HT1080 (cell line): Measurements from ENCODE around the gene TBC1D16. TPM values are rescaled to one million over a fixed set of nuclear protein-coding genes. Genes with fewer than 3 reads are reported as not detected.
"Not testable (repeated sequence)": the region's sequence is repeated elsewhere in the genome, so short reads cannot be mapped to it uniquely, and the experiment has no call there.

ENCODE experiments used
- DNase-seq: peaks from one replicate; pipeline ENCODE4 v3.0.0-alpha.2; 2015; ENCODE audit warnings: low read depth
- total RNA-seq: library from RNA; depleted of rRNA; stranded (reverse); fragments of >200 nt; shearing (Covaris generic); gene quantifications from 2 replicates; pipeline ENCODE4 v1.2.3, GENCODE V29; 2014

The TBC1D16 gene
- total RNA-seq, 1 experiment from 2014 or later, result 24.1 TPM

DNA sequence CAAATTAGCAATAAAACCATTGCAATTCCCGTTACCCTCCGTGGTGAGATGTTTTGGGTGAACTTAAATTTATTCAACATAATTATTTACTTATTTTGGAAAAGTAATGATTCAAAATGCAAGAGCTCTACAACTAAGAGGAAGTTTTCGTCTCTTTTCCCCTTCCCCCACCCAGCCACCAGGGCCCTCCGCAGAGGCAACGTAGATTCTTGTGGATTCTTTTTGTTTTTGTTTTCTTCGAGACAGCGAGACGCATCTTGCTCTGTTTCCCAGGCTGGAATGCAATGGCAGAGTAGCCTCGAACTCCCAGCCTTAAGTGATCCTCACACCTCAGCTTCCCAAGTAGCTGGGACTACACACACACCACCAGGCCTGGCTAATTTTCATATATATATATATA, 19.9 kb upstream of the TBC1D16 start:
- DNase-seq, result no peak

DNA sequence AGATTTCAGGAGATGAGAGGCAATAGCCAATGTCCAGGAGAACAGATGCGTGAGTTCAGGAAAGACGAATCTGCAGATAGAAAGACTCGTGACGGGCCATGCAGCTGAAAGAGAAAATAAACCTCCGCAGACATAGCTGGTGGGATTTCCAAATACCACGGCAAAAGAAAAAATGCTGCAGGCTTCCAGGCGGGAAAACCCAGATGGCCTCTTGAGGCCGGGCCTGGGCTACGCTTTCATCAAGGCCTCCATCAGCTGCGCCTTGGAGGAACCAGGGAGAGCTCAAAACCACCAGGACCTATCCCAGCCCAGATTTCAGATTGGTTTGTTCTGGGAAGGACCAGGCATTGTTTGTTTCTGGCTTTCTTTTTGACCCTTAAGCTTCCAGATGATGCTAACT, 17.4 kb upstream of the TBC1D16 start:
- DNase-seq, result no peak

DNA sequence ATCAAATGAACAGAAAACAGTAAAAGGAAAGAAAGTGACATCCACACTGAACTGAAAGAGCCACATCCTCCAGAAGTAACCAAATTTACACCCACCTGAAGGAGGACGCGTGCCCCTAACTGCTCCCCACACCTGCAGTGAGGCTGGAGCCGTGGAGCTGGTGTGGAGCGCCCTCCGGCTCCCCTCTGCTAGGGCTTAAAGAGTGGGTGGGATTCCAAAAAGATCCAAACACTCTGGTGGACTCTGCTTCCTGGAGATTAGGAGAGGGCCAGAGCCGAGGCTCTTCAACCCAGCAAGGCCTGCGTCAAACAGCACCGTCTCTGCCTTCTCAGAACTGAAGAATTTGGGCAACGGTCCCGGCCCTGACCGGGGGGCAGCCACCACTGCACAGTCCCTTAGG, 16.0 kb upstream of the TBC1D16 start:
- DNase-seq, result no peak

DNA sequence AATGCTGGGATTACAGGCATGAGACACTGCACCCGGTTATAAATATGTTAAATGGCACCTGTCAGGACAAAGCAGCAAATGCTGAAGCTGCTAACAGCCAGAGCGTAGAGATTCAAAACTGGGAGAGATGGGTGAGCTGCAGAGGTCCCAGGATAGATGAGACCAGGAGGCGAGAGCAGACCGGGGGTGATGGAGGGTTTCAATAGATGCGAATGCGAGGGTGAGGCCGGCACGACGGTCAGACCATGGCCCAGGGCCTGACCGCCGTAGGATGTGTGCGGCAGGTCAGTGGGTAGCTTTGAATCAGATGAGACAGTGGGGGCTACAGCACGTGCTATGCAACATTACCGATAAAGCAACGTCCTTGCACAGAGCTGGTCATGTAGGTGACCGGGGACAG, 15.0 kb upstream of the TBC1D16 start:
- no peak for DNase-seq

DNA sequence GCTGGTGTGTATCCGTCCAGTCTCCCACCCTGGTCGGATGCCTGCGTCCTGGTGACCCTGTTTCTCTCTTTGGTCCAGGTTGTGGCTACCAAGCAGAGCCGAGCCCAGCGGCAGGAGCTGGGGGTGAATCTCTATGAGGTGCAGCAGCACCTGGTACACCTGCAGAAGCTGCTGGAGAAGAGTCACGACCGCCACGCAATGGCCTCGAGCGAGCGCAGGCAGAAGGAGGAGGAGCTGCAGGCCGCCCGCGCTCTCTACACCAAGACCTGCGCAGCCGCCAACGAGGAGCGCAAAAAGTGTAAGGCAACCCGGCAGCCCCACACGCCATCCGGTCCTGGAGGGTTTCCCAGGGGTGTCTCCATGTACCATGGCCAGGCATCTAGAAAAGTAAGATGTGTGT, 14.3 kb upstream of the TBC1D16 start:
- no peak for DNase-seq

DNA sequence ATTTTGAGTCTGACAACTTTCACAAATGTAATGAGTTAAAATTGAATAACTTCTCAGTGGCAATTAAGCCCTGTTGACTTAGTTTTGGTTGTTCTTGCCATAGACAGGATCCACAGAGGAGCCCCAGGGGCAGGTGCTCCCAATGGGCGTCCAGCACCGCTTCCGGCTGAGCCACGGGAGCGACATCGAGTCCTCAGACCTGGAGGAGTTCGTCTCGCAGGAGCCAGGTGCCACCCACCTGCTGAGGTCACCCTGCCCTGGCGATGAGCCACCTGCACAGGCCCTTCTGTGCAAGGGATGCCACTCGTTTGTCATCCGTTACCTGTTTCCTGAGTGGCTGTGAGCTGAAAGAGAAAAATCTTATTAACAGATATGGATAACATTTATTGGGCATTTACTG, 11.5 kb upstream of the TBC1D16 start:
- DNase-seq, result no peak

DNA sequence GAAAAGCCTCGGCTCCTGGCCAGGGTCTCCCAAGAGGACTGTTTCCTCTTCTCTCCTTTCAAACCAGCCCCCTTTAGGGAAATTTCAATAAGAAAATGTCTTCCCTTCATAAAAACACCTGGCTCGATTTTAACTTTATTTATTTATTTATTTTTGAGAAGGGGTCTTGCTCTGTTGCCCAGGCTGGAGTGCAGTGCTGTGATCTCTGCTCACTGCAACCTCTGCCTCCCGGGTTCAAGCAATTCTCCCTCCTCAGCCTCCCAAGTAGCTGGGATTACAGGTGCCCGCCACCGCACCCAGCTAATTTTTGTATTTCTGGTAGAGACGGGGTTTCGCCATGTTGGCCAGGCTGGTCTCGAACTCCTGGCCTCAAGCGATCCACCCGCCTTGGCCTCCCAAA, 11.0 kb upstream of the TBC1D16 start:
- not testable (repeated sequence) for DNase-seq

DNA sequence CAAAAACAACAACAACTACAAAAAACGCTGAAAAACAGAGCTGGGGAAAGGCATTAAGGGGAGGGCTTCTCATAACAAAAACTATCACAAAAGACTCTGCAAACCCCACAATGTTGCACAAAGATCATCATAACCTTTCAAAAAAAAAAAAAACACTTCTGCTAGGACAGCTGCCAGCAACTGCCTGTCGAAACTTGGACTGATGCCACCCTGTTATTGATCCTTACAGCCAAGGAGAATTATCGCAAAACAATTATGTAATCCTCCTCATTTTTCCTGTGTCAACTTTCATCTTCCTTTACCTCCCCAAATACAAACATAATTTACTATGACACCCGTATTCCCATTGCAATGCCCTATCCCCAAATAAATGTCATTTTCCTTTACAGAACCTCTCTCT, 10.0 kb upstream of the TBC1D16 start:
- DNase-seq, result no peak

DNA sequence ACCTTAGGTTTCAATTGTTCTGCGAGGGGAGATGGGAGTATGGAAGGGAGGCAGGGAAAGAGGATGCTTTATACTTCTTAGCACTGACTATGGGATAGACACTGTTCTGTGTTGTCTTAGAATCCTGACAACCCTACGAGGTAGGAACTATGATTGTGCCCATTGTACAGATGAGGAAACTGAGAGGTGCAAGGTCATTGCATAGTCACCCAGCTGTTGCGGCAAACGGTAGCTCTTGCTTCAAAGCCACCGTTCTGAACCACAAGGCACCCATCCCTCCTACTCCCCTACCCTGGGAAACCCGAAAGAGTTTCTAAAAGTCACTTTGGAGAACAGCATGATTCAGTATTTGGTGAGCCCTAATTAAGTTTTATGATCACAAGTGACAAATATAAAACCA, 8.3 kb upstream of the TBC1D16 start:
- no peak for DNase-seq

DNA sequence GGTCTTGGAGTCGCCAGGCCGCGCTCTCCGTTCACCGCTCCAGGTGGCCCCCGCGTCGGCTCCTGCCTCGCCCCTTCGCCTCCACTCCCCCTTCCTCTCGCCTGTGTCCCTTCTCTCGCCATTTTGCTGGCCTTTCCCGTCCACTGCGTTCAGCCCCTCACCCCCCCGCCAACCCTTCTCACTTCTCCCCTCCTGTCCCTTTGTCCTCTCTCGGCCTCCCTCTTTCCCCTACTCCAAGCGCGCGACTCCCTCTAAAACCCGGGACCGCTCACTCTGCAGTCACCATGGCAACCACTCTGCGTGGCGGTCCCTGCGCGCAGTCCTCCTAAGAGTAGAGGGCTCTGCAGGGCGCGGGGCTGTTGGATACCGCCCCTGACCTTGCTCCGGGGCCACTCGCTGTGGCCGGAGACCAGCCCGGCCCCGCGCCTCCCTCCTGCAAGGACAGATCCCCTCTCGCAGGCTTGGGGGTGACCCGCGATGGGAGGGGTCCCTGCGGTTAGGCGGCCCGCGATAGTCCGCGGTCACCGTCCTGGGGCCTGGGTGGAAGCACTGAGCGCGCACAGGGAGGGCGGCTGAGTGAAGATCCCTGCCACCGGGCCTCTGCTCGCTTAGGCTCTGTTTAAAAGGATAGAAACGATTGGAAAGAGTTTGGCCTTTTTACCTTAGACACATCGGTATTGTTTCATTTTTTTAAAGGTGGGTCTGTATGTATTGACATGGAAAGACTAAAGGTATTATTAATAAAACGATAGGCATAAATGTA, 1.2 kb upstream of the TBC1D16 start:
- DNase-seq, result peak; percentile 39

DNA sequence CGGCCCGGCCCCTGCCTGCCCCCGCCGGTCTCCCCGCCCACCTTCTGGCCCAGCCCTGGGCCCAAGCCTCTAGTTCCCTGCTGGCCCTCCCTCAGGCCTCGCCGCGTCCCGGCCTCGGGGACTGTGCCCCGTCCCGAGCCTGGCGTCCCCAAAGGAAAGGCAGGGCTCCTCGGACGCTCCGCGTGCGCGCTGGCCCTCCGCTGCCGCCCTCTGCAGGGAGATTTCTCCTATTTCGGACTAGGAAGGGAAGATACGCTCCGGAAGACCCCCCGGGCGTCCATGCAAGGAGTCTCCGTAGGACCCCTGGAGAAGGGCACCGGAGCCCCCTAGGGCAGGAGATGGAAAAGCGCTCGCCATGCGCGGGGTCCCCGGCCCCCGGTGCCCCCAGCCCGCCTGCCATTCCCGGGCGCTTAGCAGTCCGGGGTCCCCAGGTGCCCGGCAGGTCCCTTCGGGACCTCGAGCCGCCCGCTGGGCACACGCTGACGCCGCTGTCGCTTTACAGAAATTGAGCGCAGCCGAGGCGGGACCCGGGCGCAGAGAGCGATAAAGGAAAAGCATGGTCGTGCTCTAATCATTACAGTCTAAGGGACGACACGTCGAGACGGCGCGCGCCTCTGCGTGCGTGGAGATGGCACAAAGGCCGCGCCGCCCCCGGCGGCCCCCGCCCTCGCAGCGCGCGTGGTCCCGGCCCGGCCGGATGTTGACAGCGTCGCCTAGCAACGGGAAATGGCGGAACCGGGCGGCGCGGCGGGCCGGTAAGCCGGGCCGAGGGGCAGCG, 454 bp upstream of the TBC1D16 start, which contains the start of gene CCDC40:
Gene CCDC40, plus strand, starts transcription at position 706 of the 778 bp plus-strand sequence. Its CDS starts 21 bp downstream, at position 727.
- DNase-seq, result peak; percentile 56

DNA sequence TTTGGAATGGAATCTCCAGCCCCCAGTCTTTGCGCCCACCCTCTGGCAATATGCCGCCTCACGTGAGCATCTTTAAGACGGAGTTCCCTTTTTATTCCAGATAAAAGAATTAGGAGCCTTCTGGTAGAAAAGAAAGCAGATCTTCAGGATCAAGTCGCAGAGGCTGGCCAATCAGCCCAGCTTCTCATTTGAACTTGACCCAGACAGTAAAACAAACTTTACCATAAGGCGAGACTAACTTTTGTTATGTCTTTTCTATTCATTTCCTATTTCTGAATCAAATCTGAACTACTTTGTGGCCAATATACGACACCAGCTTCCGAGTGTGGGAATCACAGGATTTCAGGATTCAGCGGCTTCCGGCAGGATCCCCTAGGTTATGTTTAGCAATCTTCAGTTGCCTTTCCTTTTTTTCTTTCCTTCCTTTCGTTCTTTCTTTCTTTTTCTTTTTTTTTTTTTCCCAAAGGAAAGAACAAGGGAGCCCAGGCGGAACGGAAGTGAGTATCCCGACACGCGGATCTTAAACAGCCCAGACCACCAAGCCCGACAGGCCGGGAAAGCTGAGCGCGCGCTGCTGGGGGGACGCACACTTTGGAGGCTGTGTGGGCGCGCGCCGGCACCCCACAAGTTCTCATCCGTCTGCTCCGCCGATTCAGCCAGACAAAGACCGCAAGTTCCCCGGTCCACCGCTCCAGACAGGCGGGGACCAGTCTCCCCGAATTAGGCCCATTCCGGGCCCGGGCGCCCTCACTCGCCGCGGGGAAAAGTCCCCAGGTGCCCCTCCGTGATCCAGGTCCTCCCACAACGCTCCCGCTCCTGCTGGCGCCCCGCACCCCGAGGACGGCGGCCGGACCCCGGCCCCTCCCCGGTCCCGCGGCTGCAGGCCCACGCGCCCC, 633 bp downstream of the TBC1D16 start:
- DNase-seq, result peak; percentile 29

DNA sequence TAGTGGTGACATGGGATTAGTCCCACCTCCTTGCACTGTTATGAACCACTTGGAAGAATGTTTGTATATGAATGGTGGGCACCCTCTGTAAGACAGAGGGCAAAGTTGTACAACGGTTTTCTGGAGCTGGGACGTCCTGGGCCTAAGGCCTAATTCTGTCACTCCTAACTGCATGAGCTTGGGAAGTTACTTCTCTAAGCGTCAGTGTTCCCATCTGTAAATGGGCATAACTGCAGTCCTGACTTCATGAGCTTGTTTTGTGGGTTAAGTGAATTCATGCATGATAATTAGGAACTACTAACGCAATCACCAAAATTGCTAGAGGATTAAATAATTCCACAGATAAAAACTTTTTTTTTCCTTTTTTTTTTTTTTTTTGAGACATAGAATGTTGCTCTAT, 1.8 kb downstream of the TBC1D16 start:
- no peak for DNase-seq

DNA sequence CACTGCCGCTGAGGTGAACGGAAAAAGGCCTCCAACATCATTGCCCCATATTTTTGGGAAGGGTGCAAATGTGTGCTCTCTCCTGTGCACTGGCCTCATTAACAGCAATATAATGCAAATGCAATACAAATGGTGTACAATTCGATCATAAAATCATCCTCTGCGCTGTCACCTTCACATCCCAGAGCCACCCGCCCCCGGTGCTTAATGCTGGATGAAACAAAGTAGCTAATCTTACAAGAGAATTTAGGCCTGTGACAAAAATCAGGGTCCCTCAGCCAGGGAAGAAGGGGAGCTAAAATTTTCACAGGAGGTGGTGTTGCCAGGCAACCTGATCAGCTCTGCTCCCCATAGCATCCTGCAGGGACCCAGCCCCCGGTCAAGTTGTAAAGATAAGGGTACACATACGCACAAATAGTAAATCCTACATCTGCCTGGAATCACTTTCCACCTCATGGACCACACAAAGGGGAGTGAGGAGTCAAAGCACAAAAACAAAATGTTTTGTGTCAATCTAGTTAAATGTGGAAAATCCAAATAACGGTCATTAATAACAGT, 3.0 kb downstream of the TBC1D16 start:
- no peak for DNase-seq

DNA sequence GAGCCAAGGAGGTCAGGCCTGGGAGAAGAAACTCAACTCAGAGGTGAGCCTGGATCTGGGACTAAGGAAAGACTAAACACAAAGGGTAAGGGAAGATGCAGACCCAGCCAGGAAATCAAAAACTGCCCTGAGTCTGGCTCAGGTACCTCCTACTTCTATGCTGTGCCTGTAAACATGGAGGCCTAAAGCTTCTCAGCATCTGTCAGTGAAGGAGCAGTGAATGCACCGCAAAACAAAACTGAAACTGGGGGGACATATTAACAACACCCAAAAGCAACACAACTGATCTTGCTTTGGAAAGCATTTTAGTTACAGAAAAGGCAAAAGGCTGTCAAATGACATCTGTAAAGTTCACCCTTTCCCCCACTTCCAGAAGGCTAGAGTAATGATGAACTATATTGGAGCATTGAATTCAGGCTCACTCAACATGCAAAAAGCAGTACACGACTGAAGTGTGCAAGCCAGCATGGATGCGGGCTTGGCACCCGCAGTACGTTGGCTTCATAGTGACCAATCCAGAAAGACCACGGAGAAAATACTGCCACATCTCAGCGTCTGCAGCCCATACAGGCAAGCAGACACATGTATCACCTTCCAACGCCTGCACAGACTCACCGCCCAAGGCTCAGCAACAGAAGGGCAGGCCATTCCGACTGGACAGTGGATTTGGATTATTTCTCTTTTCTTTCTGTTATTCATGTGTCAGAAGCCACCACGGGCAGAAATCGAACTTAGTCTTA, 3.8 kb downstream of the TBC1D16 start:
- no peak for DNase-seq

DNA sequence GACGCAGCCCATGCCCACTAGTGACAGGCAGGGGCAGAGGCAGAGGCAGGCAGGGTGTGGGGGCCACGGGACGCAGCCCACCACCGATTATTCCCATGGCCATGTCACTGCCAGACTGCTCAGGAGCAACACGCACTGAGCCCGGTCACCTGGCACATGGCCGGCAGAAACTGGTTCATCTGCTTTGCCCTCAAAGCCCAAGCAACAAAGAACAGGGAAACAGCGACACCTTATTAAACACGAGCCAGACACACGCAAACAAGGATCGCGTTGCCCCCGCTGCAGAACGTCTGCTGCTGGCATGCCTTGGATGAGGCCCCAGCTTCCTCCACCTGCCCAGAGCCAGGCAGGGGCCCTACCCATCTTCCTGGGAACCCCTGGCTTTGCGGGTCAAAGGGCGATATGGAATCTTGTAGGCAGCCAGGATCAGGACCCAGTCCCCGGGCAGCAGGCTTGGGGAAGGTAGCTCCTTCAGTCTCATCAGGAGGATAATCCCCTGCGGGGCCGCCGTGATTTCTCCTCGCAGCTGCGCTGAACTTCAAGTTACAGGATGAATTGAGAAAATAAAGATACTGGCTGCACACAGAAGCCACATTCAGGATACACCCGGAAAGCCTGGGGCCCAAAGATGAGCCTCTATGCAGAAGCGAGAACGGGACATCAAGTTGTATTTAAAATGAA, 4.8 kb downstream of the TBC1D16 start:
- no peak for DNase-seq

DNA sequence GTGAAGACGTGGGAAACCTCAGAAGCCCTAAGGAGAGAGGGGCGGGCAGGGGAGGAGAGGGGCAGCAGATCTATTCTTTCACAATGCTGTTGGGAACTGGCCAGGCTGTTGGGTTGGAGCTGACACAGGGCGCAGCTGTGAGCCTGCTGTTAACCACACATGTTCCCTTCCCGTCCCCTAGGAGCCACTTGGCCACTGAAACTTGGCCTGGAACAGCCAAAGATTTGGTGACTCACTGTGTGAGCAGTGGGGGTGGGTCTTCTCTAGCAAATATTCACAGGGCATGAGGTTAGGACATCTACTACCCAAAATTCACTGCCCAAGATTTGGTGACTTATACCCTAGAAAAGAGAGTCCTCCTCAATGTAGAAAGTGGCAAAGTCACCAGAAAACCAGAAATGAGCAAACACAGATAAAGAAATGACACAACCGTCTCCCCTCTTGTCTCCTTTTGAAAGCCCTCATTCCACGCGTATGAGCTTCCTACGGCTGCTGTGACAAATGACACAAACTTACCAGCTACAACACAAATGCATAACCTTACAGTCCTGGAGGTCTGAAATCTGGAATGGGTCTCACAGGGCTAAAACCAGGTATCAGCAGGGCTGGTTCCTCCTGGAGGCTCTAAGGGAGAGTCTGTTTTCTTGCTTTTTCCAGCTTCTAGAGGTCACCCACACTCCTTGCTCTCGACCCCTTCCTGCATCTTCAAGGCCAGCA, 6.3 kb downstream of the TBC1D16 start:
- peak; percentile 62 for DNase-seq

DNA sequence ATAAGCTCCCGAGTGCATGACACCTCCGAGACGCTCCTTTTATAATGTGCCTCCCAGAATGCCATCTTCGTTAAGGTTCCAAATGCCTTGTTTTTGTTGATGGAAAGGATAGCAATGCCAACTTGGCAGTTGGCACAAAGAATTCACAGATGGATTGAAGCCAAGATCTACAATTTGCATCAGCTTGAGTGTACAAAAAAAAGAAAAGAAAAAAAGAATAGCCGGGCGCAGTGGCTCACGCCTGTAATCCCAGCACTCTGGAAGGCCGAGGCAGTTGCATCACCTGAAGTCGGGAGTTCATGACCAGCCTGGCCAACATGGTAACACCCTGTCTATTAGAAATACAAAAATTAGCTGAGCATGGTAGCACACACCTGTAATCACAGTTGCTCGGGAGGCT, 7.6 kb downstream of the TBC1D16 start:
- DNase-seq, result no peak

DNA sequence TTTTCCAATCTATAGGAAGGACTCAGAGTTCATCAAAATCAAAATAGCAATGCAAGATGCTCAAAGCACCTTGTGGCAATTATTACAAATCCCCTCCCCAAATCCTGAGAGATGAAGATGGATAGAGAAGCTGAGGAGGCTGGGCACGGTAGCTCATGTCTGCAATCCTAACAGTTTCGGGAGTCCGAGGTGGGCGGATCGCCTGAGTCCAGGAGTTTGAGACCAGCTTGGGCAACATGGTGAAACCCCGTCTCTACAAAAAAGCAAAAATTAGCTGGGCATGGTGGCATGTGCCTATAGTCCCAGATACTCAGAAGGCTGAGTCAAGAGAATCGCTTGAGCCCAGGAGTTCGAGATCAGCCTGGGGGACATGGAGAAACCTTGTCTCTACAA, 8.6 kb downstream of the TBC1D16 start:
- DNase-seq, result no peak
